Suppressor macrophage treated with lipopolysaccharide for 1 hour (primary cell): ENCODE measurements around the gene MEOX2.

Experiments
- DNase-seq, 3 donors: peaks; one replicate each; pipeline ENCODE4 v3.0.0-alpha.2; 2020 to 2022

Gene MEOX2

GRCh38 chr7:15607529-15608210 is 78.8 kb downstream of the MEOX2 start:
- no peak for DNase-seq

DNA sequence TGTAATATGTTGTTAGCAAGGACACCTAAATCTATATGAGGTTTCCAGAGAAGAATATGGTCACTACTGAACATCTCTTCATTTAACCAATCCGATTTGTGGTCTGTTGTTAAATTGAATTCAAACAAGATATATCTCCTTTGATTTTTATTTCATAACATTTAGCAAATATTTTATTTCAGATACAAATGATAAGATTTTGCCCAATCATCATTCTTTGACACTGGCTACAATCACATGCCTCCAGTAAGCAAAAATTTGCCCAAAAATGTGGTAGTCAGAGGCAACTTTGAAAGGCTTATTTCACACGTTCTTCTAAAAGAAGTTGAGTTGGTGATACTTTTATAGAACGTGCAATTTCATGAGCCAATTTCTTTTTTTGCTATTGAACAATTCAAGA is 79.9 kb downstream of the MEOX2 start:
- DNase-seq: no peak

DNA sequence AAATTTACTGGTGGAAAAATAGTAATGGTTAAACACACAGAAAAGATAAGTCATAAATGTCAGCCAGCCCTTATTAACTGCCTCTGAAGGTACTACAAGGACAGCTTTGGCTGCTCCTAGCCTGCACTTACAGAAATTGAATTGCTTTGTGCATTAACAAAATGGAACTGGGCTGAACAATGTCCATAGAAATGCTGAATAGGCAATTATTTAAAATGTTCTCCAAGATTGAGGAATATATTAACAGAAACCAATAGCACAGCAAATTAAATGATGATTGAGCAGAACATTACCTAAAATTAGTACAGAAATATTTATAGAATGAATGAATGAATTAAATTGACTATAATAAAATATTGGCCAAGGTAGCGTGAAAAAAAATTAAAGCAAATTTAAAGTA is 82.3 kb downstream of the MEOX2 start:
- DNase-seq: no peak

- DNase-seq: no peak
These were observed 83.4 kb downstream of the MEOX2 start for GRCh38 chr7:15603124-15603523.

DNA sequence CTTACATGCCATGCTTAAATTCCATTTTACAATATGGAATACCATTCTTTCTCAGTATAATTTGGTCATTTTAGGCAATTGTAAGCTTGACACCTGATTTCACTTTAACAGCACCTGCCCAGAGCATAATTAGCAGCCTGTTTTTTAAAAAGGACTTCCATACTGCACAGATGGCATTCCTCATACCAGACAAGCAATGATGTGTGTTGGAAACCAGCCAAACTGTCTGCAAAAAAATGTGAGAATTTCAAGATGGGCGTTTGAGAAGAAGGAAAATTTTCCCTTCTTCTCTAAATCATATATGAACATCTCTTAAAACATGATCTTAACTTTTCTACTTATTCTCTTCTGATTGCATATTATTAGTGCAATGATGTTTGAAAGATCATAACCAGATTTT is 84.2 kb downstream of the MEOX2 start:
- DNase-seq: no peak

DNA sequence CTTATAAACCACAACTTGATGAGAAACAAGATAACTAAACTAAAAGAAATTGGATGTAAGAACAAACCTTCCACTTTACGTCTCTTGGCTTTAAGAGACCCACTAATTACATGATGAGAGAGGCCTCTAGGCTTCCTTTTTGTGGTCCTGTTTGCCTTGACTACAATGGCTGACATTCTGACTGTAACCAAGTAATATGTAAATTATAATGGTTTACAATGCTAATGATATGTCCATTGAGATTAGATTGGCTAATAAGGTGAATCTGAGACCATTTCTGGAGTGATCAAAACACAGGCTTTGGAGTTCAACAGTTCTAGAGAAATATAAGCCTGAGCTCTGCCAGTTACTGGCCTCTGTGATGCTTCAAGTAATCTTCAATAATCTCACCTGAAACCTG is 85.3 kb downstream of the MEOX2 start:
- no peak for DNase-seq

- no peak for DNase-seq
These were observed 86.2 kb downstream of the MEOX2 start for GRCh38 chr7:15600298-15600697.

- no peak for DNase-seq
These were observed 92.0 kb downstream of the MEOX2 start for GRCh38 chr7:15594461-15594860.

GRCh38 chr7:15593382-15593781 is 93.1 kb downstream of the MEOX2 start:
- DNase-seq: no peak

GRCh38 chr7:15586266-15586665 is 100.2 kb downstream of the MEOX2 start:
- no peak for DNase-seq

DNA sequence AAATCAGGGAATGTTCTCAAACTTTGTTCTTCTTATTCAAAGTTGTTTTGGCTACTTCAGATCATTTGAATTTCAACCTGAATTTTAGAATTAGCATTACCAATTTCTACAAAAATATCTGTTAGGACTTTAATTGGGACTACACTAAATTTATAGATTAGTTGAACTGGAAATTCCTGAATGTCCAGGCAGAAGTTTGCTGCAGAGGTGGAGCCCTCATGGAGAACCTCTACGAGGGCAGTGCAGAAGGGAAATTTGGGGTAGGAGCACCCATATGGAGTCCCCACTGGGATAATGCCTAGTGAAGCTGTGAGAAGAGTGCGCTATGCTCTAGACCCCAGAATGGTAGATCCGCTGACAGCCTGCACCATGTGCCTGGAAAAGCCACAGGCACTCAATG is 101.9 kb downstream of the MEOX2 start:
- no peak for DNase-seq

DNA sequence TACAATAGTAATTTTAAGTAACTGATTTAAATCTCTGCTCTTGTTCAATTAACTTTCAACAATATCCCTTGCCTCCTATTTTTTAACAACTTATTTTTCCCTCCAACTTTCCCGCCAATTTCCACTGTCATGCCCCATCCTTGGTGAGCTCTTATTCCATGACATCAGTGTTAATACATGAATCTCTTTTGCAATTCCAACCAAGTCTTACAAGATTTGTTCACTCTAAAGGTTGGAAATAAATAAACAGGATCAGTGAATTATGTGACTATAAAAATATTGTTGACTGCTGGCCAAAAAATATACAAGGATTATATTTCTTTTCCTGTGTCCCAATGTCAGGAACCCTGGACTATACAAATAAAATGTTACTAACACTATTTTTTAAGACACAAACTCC is 103.7 kb downstream of the MEOX2 start:
- DNase-seq: no peak

- DNase-seq: no peak
These were observed 105.0 kb downstream of the MEOX2 start for GRCh38 chr7:15581352-15581951.

DNA sequence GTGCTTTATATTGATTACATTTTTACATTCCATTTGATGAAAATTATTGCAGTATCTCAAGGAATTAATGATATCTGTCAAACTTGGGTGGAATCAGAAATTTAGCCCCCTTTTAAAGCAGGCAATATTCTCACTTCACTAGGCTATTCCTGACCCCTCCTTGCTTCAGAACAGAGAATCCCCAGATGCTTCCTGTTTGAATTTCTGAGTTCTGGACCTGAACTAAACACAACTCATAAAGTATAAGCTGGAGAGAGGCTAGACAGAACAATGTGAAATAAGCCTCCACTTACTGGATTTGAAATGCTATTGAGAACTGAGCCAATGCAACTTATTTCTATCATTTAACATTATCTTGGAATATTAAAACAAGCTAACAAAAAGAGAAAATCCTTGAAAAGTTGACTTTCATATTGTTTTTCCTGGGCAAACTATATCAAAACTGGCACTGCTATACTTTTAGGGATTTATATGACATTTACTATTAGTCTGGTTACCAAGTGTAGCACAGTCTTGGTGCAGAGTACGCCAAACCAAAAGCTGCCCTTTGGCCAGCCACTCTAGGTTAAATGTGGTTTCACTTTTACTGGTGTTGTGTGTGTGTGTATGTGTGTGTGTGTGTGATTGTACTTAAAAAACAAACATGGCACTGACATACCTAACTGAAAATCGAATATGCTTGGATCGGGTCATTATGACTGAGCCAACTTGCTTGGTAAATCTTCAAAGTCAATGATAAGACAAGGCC is 105.7 kb downstream of the MEOX2 start:
- DNase-seq: no peak

GRCh38 chr7:15577600-15577999 is 108.9 kb downstream of the MEOX2 start:
- DNase-seq: no peak

GRCh38 chr7:15571301-15571878 is 115.1 kb downstream of the MEOX2 start:
- DNase-seq: no peak

GRCh38 chr7:15567652-15568051 is 118.8 kb downstream of the MEOX2 start:
- DNase-seq: no peak

DNA sequence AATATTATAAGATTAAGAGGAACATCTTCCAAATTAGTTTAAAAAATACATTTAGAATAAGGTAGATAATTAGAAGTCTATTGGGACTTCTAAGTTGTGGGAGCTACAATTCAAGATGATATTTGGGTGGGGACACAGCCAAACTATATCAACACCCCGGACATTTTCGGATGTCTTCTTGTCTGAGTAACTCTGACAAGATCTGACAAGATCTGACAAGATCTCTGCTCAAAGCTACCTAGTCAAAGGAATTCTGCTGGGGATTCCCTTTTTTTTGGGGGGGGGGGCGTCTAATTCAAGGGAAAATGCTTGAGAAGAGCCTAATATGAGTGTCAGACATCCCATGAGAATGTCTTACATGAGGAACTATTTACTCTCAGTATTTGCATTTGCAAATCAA is 119.4 kb downstream of the MEOX2 start:
- no peak for DNase-seq

GRCh38 chr7:15566476-15566875 is 120.0 kb downstream of the MEOX2 start:
- DNase-seq: no peak

GRCh38 chr7:15561835-15562234 is 124.6 kb downstream of the MEOX2 start, which contains the start of gene AGMO:
TSS of gene AGMO (minus strand) at chr7:15562015.
- DNase-seq: no peak
